UCSD-AML1 (cell line): ENCODE results near the gene MRPS34.

Experiments
- DNase-seq: peaks from one replicate; lab custom pipeline; 2025; ENCODE audit not compliant: unreplicated experiment; lab: John Stamatoyannopoulos, UW

Gene MRPS34

GRCh38 chr16:1771188-1771863 lies 1.6 kb downstream of the MRPS34 start, which contains the start of gene NME3:
NME3 (minus strand) TSS chr16:1771543; CDS start chr16:1771534, 9 bp downstream.
- DNase-seq: peak; percentile 37

GRCh38 chr16:1770328-1771187 lies 2.4 kb downstream of the MRPS34 start:
- no peak for DNase-seq

GRCh38 chr16:1769402-1770300 lies 3.3 kb downstream of the MRPS34 start:
- DNase-seq: no peak

- no peak for DNase-seq
Measured at GRCh38 chr16:1768767-1769401, 4.0 kb downstream of the MRPS34 start.

- DNase-seq: no peak
Measured at GRCh38 chr16:1768061-1768766, 4.7 kb downstream of the MRPS34 start.

- no peak for DNase-seq
Measured at GRCh38 chr16:1767116-1767994, 5.6 kb downstream of the MRPS34 start.

- no peak for DNase-seq
Measured at GRCh38 chr16:1766701-1767100, 6.2 kb downstream of the MRPS34 start.

- no peak for DNase-seq
Measured at GRCh38 chr16:1766231-1766630, 6.7 kb downstream of the MRPS34 start.

- DNase-seq: no peak
Measured at GRCh38 chr16:1765826-1766225, 7.1 kb downstream of the MRPS34 start.

- DNase-seq: no peak
Measured at GRCh38 chr16:1764971-1765370, 8.0 kb downstream of the MRPS34 start.

GRCh38 chr16:1763521-1764511 lies 9.1 kb downstream of the MRPS34 start:
- no peak for DNase-seq

- DNase-seq: no peak
Measured at GRCh38 chr16:1762879-1763520, 9.9 kb downstream of the MRPS34 start.

- DNase-seq: no peak
Measured at GRCh38 chr16:1762196-1762878, 10.6 kb downstream of the MRPS34 start.

- DNase-seq: no peak
Measured at GRCh38 chr16:1761751-1762150, 11.2 kb downstream of the MRPS34 start.

- no peak for DNase-seq
Measured at GRCh38 chr16:1760911-1761310, 12.0 kb downstream of the MRPS34 start.

GRCh38 chr16:1759511-1759910 lies 13.4 kb downstream of the MRPS34 start:
- no peak for DNase-seq

GRCh38 chr16:1758923-1759322 lies 14.0 kb downstream of the MRPS34 start:
- no peak for DNase-seq
